ENCODE results near the gene ST8SIA1.

The ST8SIA1 gene

GRCh38 chr12:22361785-22362184, 27.3 kb upstream of the ST8SIA1 start:
- no peak overlapping the region for H3K4me3 ChIP-seq (replicated peaks; ENCODE audit: low read depth, low read length)
- TF ChIP-seq, protein P1, sequence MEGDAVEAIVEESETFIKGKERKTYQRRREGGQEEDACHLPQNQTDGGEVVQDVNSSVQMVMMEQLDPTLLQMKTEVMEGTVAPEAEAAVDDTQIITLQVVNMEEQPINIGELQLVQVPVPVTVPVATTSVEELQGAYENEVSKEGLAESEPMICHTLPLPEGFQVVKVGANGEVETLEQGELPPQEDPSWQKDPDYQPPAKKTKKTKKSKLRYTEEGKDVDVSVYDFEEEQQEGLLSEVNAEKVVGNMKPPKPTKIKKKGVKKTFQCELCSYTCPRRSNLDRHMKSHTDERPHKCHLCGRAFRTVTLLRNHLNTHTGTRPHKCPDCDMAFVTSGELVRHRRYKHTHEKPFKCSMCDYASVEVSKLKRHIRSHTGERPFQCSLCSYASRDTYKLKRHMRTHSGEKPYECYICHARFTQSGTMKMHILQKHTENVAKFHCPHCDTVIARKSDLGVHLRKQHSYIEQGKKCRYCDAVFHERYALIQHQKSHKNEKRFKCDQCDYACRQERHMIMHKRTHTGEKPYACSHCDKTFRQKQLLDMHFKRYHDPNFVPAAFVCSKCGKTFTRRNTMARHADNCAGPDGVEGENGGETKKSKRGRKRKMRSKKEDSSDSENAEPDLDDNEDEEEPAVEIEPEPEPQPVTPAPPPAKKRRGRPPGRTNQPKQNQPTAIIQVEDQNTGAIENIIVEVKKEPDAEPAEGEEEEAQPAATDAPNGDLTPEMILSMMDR (IDR thresholded peaks at IDR 0.05; ENCODE audit: low read depth, low read length, missing control alignments), result no peak
- no peak for DNase-seq (ENCODE audit: extremely low read depth, low read depth)

GRCh38 chr12:22360774-22361173, 26.3 kb upstream of the ST8SIA1 start:
- DNase-seq (ENCODE audit: extremely low read depth, low read depth), result no peak
- no peak overlapping the region for H3K4me3 ChIP-seq (replicated peaks; ENCODE audit: low read depth, low read length)
- TF ChIP-seq, protein P1 (IDR thresholded peaks at IDR 0.05; ENCODE audit: low read depth, low read length, missing control alignments), result no peak

- no peak for DNase-seq (ENCODE audit: extremely low read depth, low read depth)
- TF ChIP-seq, protein P1 (IDR thresholded peaks at IDR 0.05; ENCODE audit: low read depth, low read length, missing control alignments), result no peak
- no peak overlapping the region for H3K4me3 ChIP-seq (replicated peaks; ENCODE audit: low read depth, low read length)
These were observed 23.0 kb upstream of the ST8SIA1 start for GRCh38 chr12:22357531-22357930.

GRCh38 chr12:22356231-22356630, 21.7 kb upstream of the ST8SIA1 start:
- no peak overlapping the region for H3K4me3 ChIP-seq (replicated peaks; ENCODE audit: low read depth, low read length)
- TF ChIP-seq, protein P1 (IDR thresholded peaks at IDR 0.05; ENCODE audit: low read depth, low read length, missing control alignments), result no peak
- no peak for DNase-seq (ENCODE audit: extremely low read depth, low read depth)

DNA sequence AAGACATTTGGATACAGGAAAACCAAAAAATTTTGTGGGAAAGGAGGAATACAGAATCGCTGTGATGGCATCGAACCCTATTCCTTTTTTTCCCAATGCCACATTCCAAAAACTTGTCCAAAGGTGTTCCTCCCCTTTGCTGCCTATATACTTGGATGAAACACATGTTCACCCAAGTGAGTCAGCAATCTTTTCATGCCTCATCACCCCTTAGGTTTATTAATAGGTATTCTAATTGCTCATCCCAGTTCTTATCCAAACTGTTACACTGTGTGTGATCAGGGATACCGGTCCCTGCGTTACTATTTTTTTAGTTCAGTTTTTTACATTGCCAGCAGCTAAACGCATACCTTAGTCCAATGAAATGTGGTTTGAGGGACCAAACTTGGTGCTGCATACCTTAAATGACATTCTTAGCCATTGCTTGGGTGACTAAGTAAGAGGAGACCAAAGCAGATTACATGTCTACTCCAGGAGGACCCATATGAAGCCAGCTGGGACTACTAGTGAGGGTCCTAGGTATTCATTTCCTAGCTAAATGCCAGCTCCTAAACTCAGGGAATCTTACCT, 20.6 kb upstream of the ST8SIA1 start:
- DNase-seq (ENCODE audit: extremely low read depth, low read depth), result no peak
- H3K4me3 ChIP-seq (replicated peaks; ENCODE audit: low read depth, low read length), result no peak overlapping the region
- TF ChIP-seq, protein P1 (IDR thresholded peaks at IDR 0.05; ENCODE audit: low read depth, low read length, missing control alignments), result no peak

DNA sequence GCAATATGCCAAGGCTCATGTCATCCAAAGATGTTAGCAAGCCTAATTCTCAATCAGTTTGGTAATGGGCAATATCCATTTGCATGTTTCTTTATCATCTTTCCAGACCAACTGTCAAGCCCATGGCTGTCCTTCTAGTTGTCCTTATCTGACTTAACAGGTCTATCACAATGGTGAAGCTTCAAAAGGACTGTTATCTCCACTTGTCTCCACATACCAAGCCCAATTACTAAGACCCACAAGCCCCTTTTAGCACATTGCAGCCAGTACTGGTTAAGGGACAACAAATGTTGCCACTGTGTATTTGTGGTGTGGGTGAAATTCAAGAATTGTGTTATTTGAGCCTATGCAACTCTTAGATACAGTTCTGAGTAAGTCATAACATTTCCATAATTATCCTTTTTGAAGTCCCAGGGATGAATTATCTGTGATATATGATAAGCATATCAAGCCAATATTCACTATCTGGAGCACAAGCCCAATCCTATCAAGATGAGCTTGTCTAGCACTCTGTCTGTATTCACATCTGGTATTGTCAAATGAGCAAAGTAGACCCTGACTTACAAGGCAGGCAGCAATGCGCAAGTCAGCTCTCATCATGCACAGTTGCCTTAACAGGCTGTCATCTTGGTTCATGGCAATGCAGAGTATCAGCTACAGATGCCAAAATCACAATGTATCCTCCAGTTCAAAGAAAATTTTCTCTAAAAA, 19.3 kb upstream of the ST8SIA1 start:
- H3K4me3 ChIP-seq (replicated peaks; ENCODE audit: low read depth, low read length), result no peak overlapping the region
- no peak for DNase-seq (ENCODE audit: extremely low read depth, low read depth)
- TF ChIP-seq, protein P1 (IDR thresholded peaks at IDR 0.05; ENCODE audit: low read depth, low read length, missing control alignments), result no peak
